HFF-Myc (cell line): ENCODE results near the gene TFAP2D.

Experiments
- DNase-seq: peaks from one replicate; pipeline ENCODE4 v3.0.0-alpha.2; 2011; ENCODE audit warnings: low read depth; ENCODE audit errors: extremely low read depth
- H3K4me3 ChIP-seq: replicated peaks from 2 replicates; pipeline ENCODE4 v1.5.1; 2011; ENCODE audit warnings: low read depth, mild to moderate bottlenecking, control low read depth, low read length
- TF ChIP-seq, protein P1 (sequence below): IDR thresholded peaks from 2 replicates; pipeline ENCODE4 v1.5.1; 2012; ENCODE audit warnings: mild to moderate bottlenecking, low read depth, low read length, control low read depth; ENCODE audit errors: missing control alignments

The TFAP2D gene

DNA sequence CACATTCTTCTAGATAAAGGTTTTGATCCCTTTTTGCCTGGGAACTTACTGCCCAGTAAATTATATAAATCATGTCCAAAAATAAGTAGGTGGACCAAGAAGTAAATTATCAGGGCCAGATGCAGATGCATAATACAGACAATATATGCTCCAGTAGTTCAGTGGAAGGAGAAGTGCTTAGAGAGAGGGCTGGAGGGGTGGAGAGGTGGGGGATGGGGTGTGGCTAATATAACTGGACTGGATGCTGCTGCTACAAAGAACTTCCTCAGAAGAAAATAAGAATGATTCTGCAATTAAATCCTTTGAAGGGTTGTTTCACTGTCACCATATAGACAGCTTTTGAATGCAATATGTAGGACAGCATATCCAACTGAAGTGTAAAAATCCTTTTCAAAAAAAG lies 14.8 kb upstream of the TFAP2D start:
- H3K4me3 ChIP-seq, result no peak overlapping the region
- TF ChIP-seq, protein P1, sequence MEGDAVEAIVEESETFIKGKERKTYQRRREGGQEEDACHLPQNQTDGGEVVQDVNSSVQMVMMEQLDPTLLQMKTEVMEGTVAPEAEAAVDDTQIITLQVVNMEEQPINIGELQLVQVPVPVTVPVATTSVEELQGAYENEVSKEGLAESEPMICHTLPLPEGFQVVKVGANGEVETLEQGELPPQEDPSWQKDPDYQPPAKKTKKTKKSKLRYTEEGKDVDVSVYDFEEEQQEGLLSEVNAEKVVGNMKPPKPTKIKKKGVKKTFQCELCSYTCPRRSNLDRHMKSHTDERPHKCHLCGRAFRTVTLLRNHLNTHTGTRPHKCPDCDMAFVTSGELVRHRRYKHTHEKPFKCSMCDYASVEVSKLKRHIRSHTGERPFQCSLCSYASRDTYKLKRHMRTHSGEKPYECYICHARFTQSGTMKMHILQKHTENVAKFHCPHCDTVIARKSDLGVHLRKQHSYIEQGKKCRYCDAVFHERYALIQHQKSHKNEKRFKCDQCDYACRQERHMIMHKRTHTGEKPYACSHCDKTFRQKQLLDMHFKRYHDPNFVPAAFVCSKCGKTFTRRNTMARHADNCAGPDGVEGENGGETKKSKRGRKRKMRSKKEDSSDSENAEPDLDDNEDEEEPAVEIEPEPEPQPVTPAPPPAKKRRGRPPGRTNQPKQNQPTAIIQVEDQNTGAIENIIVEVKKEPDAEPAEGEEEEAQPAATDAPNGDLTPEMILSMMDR, result no peak
- DNase-seq, result no peak

DNA sequence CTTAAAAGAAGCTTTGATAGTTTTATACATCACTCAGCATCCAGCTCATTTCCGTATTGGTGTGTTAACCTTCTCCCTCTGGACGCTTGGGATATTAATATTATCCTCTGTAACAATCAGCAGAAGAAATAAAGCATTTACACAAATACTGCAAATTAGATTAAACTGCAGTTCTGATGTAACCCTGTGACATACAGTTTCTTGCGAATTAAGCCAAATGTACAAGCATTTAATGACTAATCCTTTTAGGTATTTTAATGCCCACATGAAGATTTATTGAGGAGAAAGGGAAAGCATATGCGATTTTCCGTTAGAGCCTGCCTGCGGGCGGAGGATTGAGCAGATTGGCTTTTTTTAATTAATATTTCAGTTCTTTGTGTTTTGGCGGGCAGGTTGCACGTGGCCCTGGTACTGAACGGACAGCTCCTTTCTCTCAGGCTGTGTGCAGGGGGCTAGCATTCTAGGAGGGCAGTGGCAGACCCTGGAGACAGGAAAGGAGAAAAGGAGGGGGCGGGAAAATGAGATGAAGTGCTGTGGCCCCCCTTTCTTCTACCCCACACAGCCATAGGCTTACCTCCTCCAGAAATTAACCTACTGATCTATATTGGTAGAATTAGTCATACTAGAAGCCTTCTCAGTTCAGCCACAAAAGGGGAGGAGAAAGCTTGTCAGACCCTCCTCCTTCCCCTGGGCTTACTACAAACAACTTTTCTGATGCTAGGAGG lies 14.1 kb upstream of the TFAP2D start:
- H3K4me3 ChIP-seq, result no peak overlapping the region
- TF ChIP-seq, protein P1, result no peak
- no peak for DNase-seq

DNA sequence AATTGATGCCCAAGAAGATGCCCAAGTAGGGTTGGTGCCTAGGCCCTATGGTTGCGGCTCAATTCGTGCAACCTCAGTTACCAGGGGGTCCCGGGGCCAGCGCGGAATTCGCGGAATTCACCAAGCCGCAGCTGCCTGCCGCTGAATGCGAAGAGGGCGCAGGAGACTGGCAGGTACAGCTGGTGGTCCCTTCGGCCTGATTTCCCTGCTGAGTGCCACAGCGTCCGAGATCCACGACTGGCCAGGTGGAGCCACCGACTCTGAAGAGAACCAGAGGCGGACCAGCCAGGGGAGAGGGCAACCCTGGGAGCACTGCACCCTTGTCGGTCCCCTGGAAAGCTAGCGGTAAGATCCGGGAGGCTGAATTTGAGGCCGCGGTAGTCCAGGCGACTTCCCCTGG lies 6.8 kb upstream of the TFAP2D start:
- no peak overlapping the region for H3K4me3 ChIP-seq
- DNase-seq, result no peak
- TF ChIP-seq, protein P1, result no peak

DNA sequence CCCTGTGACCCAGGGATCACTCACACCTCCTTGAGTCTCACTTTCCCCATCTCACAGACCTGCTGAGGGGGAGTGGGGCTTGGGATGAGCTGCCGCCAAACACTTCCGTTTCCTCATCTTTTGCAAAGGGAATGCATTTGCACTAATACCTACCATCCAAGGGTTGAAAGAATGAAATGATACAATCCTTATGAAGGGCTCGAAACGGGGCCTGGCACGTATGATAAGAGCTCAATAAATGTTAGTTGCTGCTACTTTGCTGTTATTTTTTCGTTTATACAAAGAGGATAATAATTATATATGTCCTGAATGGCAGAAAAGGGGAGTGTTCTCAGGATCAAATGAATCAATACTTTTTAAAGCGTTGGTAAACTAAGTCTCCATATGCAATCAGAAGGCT lies 6.1 kb upstream of the TFAP2D start:
- no peak for DNase-seq
- H3K4me3 ChIP-seq, result no peak overlapping the region
- TF ChIP-seq, protein P1, result no peak

DNA sequence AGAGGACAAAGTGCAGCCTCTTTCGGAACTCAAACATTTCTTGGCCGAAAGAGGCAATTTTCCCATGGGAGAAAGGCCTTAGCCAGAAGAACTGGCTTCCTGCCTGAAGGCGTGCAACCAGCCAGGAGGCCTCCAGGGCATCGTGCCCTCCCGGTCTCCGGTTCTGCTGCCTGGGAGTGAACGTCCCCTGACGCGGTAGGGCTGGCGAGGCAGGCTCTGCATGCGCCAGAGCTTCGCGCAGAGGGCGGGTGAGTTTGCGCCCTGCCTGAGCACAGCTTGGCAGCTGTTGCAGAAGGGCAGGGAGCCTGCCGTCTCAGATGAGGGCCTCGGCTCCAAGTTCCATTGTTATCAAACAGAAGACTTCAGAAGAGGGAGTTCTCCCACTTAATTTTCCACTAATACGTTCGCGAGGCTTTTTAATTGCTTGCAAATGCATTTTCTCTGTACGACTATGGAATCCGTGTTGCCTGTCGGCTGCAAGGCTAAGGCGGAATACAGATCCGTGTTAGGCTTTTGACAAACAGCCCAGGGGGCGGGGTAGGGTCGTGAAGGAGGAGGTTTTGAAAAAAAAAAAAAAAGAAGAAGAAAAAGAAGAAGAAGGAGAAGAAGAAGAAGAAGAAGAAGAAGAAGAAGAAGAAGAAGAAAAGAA lies 5.5 kb upstream of the TFAP2D start:
- H3K4me3 ChIP-seq, result no peak overlapping the region
- DNase-seq, result no peak
- TF ChIP-seq, protein P1, result no peak

DNA sequence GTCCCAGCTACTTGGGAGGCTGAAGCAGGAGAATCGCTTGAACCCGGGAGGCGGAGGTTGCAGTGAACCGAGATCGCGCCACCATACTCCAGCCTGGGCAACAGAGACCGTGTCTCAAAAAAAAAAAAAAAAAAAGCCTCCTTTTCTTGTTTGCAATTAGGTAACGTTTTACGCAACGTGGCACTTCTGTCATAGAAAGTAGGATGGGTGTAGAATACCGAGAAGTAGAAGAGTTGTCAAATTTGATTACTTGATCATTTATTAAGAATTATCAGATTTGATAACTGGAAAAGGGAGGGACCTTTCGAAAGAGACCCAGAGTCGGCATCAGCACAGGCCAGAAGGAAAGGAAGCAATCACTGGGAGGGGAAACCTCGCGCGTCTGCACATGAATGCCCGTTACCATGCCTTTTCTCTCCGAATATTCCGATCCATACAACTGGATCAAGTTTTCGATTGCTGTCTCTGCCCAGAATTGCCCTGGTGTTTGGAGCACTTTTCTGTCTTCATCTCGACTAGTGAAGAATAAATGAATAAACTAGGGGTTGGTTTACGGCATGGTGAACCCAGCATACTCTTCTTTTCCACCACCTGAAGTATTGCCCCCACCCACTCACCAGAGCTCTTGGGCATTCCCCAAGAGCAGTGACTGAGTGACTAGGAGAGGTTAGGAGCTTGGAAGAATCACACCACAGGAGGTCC lies 4.5 kb upstream of the TFAP2D start:
- no peak for DNase-seq
- TF ChIP-seq, protein P1, result no peak
- H3K4me3 ChIP-seq, result no peak overlapping the region
